ENCODE data around the gene TMEM163. TPM values are rescaled to one million over a fixed set of nuclear protein-coding genes. Genes with fewer than 3 reads are reported as not detected.
A peak's percentile ranks its signal among the peaks of the same experiment; 100 is the strongest.

The TMEM163 gene
- total RNA-seq, 4 donors from 2014 or later: 0.42 to 1.3 (median 1.1) TPM

- 81% methylated on average over 4 of the region's 4 CpGs for WGBS
- Histone ChIP-seq H3K4me3 (no peak overlapping the region), H3K36me3 (no peaks in the 10 kb centered on the region), H3K9me3 (no peaks in the 10 kb centered on the region), H3K4me1 (peaks cover 0 to 3% (median 0%) of the 10 kb centered on the region in 4 donors), H3K27me3 (peaks cover 0 to 33% (median 0%) of the 10 kb centered on the region in 4 donors), H3K27ac (replicated peaks in 1 of 4) (no peak overlapping the region)
- intact Hi-C loops (cut with DNase I): no loop called here
- TF ChIP-seq POLR2A (IDR thresholded peaks at IDR 0.05; ENCODE audit: low read depth) (no peak), EP300 (IDR thresholded peaks at IDR 0.05) (no peak), POLR2AphosphoS5 (IDR thresholded peaks at IDR 0.05) (no peak), CTCF (IDR thresholded peaks at IDR 0.05) (no peak)
- no peak for DNase-seq (ENCODE audit: extremely low spot score)
Measured at GRCh38 chr2:134704173-134704572, 14.6 kb downstream of the TMEM163 start.

GRCh38 chr2:134703426-134703825 lies 15.4 kb downstream of the TMEM163 start:
- peaks cover 0 to 33% (median 0%) of the 10 kb centered on the region in 4 donors for H3K27me3 ChIP-seq
- TF ChIP-seq POLR2A (IDR thresholded peaks at IDR 0.05; ENCODE audit: low read depth): no peak
- TF ChIP-seq CTCF (IDR thresholded peaks at IDR 0.05): no peak
- TF ChIP-seq POLR2AphosphoS5 (IDR thresholded peaks at IDR 0.05): no peak
- no peak for TF ChIP-seq EP300 (IDR thresholded peaks at IDR 0.05)
- H3K36me3 ChIP-seq: no peaks in the 10 kb centered on the region
- intact Hi-C loops (cut with DNase I): no loop called here
- peaks cover 0 to 3% (median 0%) of the 10 kb centered on the region in 4 donors for H3K4me1 ChIP-seq
- no peak overlapping the region for H3K27ac ChIP-seq (replicated peaks in 1 of 4)
- 45% methylated on average over 1 of the region's 1 CpG for WGBS
- H3K9me3 ChIP-seq: no peaks in the 10 kb centered on the region
- no peak for DNase-seq (ENCODE audit: extremely low spot score)
- no peak overlapping the region for H3K4me3 ChIP-seq

- intact Hi-C loops (cut with DNase I): no loop called here
- no peak overlapping the region for H3K27ac ChIP-seq (replicated peaks in 1 of 4)
- DNase-seq (ENCODE audit: extremely low spot score): peak; percentile 4
- no peaks in the 10 kb centered on the region for H3K9me3 ChIP-seq
- no peaks in the 10 kb centered on the region for H3K36me3 ChIP-seq
- no peaks in the 10 kb centered on the region for H3K4me1 ChIP-seq
- no peak overlapping the region for H3K4me3 ChIP-seq
- 83% methylated on average over 5 of the region's 5 CpGs for WGBS
- H3K27me3 ChIP-seq: peaks cover 0 to 22% (median 0%) of the 10 kb centered on the region in 4 donors
- TF ChIP-seq POLR2A (IDR thresholded peaks at IDR 0.05; ENCODE audit: low read depth): no peak
- no peak for TF ChIP-seq EP300 (IDR thresholded peaks at IDR 0.05)
Measured at GRCh38 chr2:134700730-134701129, 18.1 kb downstream of the TMEM163 start.

GRCh38 chr2:134694411-134694810 lies 24.4 kb downstream of the TMEM163 start:
- no peak overlapping the region for H3K27ac ChIP-seq (replicated peaks in 1 of 4)
- DNase-seq (ENCODE audit: extremely low spot score): no peak
- H3K36me3 ChIP-seq: no peaks in the 10 kb centered on the region
- H3K9me3 ChIP-seq: no peaks in the 10 kb centered on the region
- TF ChIP-seq CTCF (IDR thresholded peaks at IDR 0.05) (no peak), EP300 (IDR thresholded peaks at IDR 0.05) (no peak), POLR2AphosphoS5 (IDR thresholded peaks at IDR 0.05) (no peak), POLR2A (IDR thresholded peaks at IDR 0.05; ENCODE audit: low read depth) (no peak)
- intact Hi-C loops (cut with DNase I): no loop called here
- no peak overlapping the region for H3K4me3 ChIP-seq
- H3K4me1 ChIP-seq: no peaks in the 10 kb centered on the region
- no peaks in the 10 kb centered on the region for H3K27me3 ChIP-seq

- no peak for TF ChIP-seq POLR2A (IDR thresholded peaks at IDR 0.05; ENCODE audit: low read depth)
- no peak for TF ChIP-seq CTCF (IDR thresholded peaks at IDR 0.05)
- no peak for TF ChIP-seq EP300 (IDR thresholded peaks at IDR 0.05)
- TF ChIP-seq POLR2AphosphoS5 (IDR thresholded peaks at IDR 0.05): no peak
Measured at GRCh38 chr2:134693359-134694330, 25.2 kb downstream of the TMEM163 start.

More at GRCh38 chr2:134693359-134694330, 25.2 kb downstream of the TMEM163 start:
- WGBS: 90% methylated on average over 6 of the region's 6 CpGs
- no peak overlapping the region for H3K27ac ChIP-seq (replicated peaks in 1 of 4)
- no peaks in the 10 kb centered on the region for H3K36me3 ChIP-seq
- H3K9me3 ChIP-seq: no peaks in the 10 kb centered on the region
- no peaks in the 10 kb centered on the region for H3K4me1 ChIP-seq
- no peak overlapping the region for H3K4me3 ChIP-seq
- intact Hi-C loops (cut with DNase I): no loop called here
- no peaks in the 10 kb centered on the region for H3K27me3 ChIP-seq
- peak; percentile 91 for DNase-seq (ENCODE audit: extremely low spot score)

Data from esophagus muscularis mucosa (tissue), 4 donors.